ENCODE results near the gene FKBP10. TPM values are rescaled to one million over a fixed set of nuclear protein-coding genes. Genes with fewer than 3 reads are reported as not detected.

The FKBP10 gene
- total RNA-seq, 1 experiment from 2014 or later, result 143 TPM

- Histone ChIP-seq H3K79me2 (ENCODE audit: low read depth) (0 out of 2 replicates have a peak, but pooled peaks cover 8% of the 10 kb centered on the region), H3K9me2 (ENCODE audit: insufficient read depth) (no peaks in the 10 kb centered on the region), H3K27me3 (ENCODE audit: insufficient read depth, low read depth) (no peaks in the 10 kb centered on the region), H3K4me2 (peak overlapping the region; percentile 93), H4K20me1 (ENCODE audit: insufficient read depth) (no peaks in the 10 kb centered on the region), H3K27ac (no peak overlapping the region), H3K36me3 (ENCODE audit: low read depth) (0 out of 2 replicates have a peak, but pooled peaks cover 8% of the 10 kb centered on the region), H3K4me1 (replicated peaks; ENCODE audit: insufficient read depth) (peaks cover 11% of the 10 kb centered on the region), H3K9me3 (ENCODE audit: insufficient read depth, low read depth) (no peaks in the 10 kb centered on the region), H3F3A (ENCODE audit: insufficient read depth, low read depth) (no peaks in the 10 kb centered on the region), H2AFZ (peak overlapping the region; percentile 100), H3K4me3 (peak overlapping the region; percentile 93)
- ChIA-PET POLR2A (ENCODE audit: unreplicated experiment) (interaction anchor here (0.6 kb wide), 1 partner anchor 155 kb away, joined by 5 read pairs; no protein-coding TSS in a partner anchor), CTCF (no interaction called here)
- intact Hi-C loops (cut with micrococcal nuclease; ENCODE audit: unreplicated experiment), result no loop called here
- no TSS peak for BruUV-seq (replicated peaks)
- TF ChIP-seq, protein P1, sequence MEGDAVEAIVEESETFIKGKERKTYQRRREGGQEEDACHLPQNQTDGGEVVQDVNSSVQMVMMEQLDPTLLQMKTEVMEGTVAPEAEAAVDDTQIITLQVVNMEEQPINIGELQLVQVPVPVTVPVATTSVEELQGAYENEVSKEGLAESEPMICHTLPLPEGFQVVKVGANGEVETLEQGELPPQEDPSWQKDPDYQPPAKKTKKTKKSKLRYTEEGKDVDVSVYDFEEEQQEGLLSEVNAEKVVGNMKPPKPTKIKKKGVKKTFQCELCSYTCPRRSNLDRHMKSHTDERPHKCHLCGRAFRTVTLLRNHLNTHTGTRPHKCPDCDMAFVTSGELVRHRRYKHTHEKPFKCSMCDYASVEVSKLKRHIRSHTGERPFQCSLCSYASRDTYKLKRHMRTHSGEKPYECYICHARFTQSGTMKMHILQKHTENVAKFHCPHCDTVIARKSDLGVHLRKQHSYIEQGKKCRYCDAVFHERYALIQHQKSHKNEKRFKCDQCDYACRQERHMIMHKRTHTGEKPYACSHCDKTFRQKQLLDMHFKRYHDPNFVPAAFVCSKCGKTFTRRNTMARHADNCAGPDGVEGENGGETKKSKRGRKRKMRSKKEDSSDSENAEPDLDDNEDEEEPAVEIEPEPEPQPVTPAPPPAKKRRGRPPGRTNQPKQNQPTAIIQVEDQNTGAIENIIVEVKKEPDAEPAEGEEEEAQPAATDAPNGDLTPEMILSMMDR (conservative IDR thresholded peaks at IDR 0.05), result no peak
- TF ChIP-seq EZH2 (IDR thresholded peaks at IDR 0.05; ENCODE audit: low read depth), result no peak
- DNase-seq, result no peak
These were observed 22.5 kb downstream of the FKBP10 start for GRCh38 chr17:41835214-41835799.

DNA sequence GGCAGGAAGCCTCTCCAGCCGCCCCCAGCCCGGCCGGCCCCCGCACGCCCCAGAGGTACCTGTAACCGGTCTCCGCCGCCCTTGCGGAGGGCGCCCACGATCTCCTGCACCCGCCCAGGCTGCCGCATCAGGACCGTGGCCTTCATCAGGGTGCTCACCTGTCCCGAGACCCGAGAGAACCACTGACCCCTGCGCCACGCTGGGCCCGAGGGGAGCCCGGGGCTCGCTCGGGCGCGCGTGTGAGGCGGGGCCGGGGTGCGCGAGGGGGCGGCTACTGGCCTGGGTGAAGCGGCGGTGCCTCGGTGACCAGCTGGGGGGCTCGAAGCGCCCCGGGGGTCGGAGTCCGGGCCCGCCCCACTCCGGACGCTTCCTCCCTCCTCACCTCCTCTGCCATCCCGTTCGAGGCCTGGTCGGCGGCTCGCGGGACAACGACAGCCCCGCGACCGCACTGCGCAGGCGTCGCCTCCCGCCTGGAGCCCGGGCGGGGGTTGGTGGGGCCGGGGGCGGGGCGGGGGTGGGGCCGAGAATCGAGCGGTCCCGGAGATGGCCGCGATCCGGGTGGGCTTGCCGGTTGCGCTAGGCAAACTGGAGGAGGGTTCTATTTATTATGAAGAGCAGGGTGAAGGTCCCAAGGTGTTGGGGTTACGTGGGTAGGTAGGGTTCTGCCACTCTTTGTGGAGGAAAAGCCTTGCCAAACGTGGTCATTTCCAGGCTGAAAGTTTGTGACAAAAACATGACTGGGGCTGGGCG is 23.2 kb downstream of the FKBP10 start, which contains the start of gene NT5C3B:
NT5C3B (minus strand) TSS at position 433 of the 750 bp plus-strand sequence; CDS start at position 394, 39 bp downstream.
- Histone ChIP-seq H2AFZ (peak within 1 kb of the TSS; percentile 100), H4K20me1 (ENCODE audit: insufficient read depth) (no peaks in the 10 kb centered on the region), H3F3A (ENCODE audit: insufficient read depth, low read depth) (no peaks in the 10 kb centered on the region), H3K4me2 (peak within 1 kb of the TSS; percentile 93), H3K9me3 (ENCODE audit: insufficient read depth, low read depth) (no peaks in the 10 kb centered on the region), H3K79me2 (ENCODE audit: low read depth) (0 out of 2 replicates have a peak, but pooled peaks cover 8% of the 10 kb centered on the region), H3K27me3 (ENCODE audit: insufficient read depth, low read depth) (no peaks in the 10 kb centered on the region), H3K36me3 (ENCODE audit: low read depth) (0 out of 2 replicates have a peak, but pooled peaks cover 8% of the 10 kb centered on the region), H3K4me1 (replicated peaks; ENCODE audit: insufficient read depth) (peaks cover 11% of the 10 kb centered on the region), H3K4me3 (peak within 1 kb of the TSS; percentile 93), H3K9me2 (ENCODE audit: insufficient read depth) (no peaks in the 10 kb centered on the region), H3K27ac (no peak within 1 kb of the TSS)
- intact Hi-C loops (cut with micrococcal nuclease; ENCODE audit: unreplicated experiment), result no loop called here
- ChIA-PET CTCF (no interaction called here), POLR2A (ENCODE audit: unreplicated experiment) (interaction anchor here (0.6 kb wide), 1 partner anchor 154 kb away, joined by 5 read pairs; no protein-coding TSS in a partner anchor)
- no TSS peak for BruUV-seq (replicated peaks)
- no peak for TF ChIP-seq EZH2 (IDR thresholded peaks at IDR 0.05; ENCODE audit: low read depth)
- TF ChIP-seq, protein P1 (conservative IDR thresholded peaks at IDR 0.05), result no peak
- DNase-seq, result peak in 1 of 2 experiments; percentile 55

- Histone ChIP-seq H3K4me1 (replicated peaks; ENCODE audit: insufficient read depth) (peaks cover 11% of the 10 kb centered on the region), H3K27ac (no peak overlapping the region), H3K27me3 (ENCODE audit: insufficient read depth, low read depth) (no peaks in the 10 kb centered on the region), H3K4me3 (peak overlapping the region; percentile 93), H2AFZ (peak overlapping the region; percentile 96), H3K79me2 (ENCODE audit: low read depth) (0 out of 2 replicates have a peak, but pooled peaks cover 8% of the 10 kb centered on the region), H3F3A (ENCODE audit: insufficient read depth, low read depth) (no peaks in the 10 kb centered on the region), H3K36me3 (ENCODE audit: low read depth) (0 out of 2 replicates have a peak, but pooled peaks cover 3% of the 10 kb centered on the region), H4K20me1 (ENCODE audit: insufficient read depth) (no peaks in the 10 kb centered on the region), H3K9me3 (ENCODE audit: insufficient read depth, low read depth) (no peaks in the 10 kb centered on the region), H3K9me2 (ENCODE audit: insufficient read depth) (no peaks in the 10 kb centered on the region), H3K4me2 (peak overlapping the region; percentile 93)
- no TSS peak for BruUV-seq (replicated peaks)
- no peak for DNase-seq
- ChIA-PET CTCF (no interaction called here), POLR2A (ENCODE audit: unreplicated experiment) (no interaction called here)
- no peak for TF ChIP-seq EZH2 (IDR thresholded peaks at IDR 0.05; ENCODE audit: low read depth)
- TF ChIP-seq, protein P1 (conservative IDR thresholded peaks at IDR 0.05), result no peak
- intact Hi-C loops (cut with micrococcal nuclease; ENCODE audit: unreplicated experiment), result no loop called here
These were observed 23.9 kb downstream of the FKBP10 start for GRCh38 chr17:41836550-41837196.
